ENCODE results near the gene MTG2.

The MTG2 gene

DNA sequence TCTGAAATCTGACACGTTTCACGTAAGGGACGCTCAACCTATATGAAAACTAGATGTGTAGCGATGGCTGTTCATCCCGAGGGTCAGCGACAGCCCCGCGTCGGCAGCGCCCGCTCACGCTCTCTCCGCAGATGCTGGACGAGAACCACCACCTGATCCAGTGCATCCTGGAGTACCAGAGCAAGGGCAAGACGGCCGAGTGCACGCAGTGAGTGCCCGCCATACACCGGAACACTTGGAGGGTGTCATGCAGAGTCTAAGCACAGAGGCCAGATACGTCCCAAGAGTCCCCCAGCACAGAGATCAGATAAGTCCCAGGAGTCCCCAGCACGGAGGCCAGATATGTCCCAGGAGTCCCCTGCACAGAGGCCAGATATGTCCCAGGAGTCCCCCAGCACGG lies 24.3 kb upstream of the MTG2 start:
- H3K9me3 ChIP-seq (ENCODE audit: control insufficient read depth, low read length): no peaks in the 10 kb centered on the region
- no peaks in the 10 kb centered on the region for H3K27me3 ChIP-seq (ENCODE audit: control insufficient read depth, insufficient read depth, low read length)
- H3K9ac ChIP-seq (ENCODE audit: low read length): no peak overlapping the region
- H3K4me1 ChIP-seq (ENCODE audit: control insufficient read depth, insufficient read depth, low read length): peaks cover 3% of the 10 kb centered on the region
- H3K4me3 ChIP-seq (ENCODE audit: low read length): no peak overlapping the region
- no peaks in the 10 kb centered on the region for H3K36me3 ChIP-seq (ENCODE audit: control insufficient read depth, insufficient read depth, low read length)

GRCh38 chr20:62159052-62159451 lies 23.8 kb upstream of the MTG2 start:
- Histone ChIP-seq H3K36me3 (ENCODE audit: control insufficient read depth, insufficient read depth, low read length) (no peaks in the 10 kb centered on the region), H3K9me3 (ENCODE audit: control insufficient read depth, low read length) (no peaks in the 10 kb centered on the region), H3K9ac (ENCODE audit: low read length) (no peak overlapping the region), H3K4me3 (ENCODE audit: low read length) (no peak overlapping the region), H3K4me1 (ENCODE audit: control insufficient read depth, insufficient read depth, low read length) (peaks cover 3% of the 10 kb centered on the region), H3K27me3 (ENCODE audit: control insufficient read depth, insufficient read depth, low read length) (no peaks in the 10 kb centered on the region)

GRCh38 chr20:62159839-62160238 lies 23.0 kb upstream of the MTG2 start:
- Histone ChIP-seq H3K9me3 (ENCODE audit: control insufficient read depth, low read length) (no peaks in the 10 kb centered on the region), H3K27me3 (ENCODE audit: control insufficient read depth, insufficient read depth, low read length) (no peaks in the 10 kb centered on the region), H3K4me3 (ENCODE audit: low read length) (no peak overlapping the region), H3K4me1 (ENCODE audit: control insufficient read depth, insufficient read depth, low read length) (peaks cover 3% of the 10 kb centered on the region), H3K36me3 (ENCODE audit: control insufficient read depth, insufficient read depth, low read length) (no peaks in the 10 kb centered on the region), H3K9ac (ENCODE audit: low read length) (no peak overlapping the region)

DNA sequence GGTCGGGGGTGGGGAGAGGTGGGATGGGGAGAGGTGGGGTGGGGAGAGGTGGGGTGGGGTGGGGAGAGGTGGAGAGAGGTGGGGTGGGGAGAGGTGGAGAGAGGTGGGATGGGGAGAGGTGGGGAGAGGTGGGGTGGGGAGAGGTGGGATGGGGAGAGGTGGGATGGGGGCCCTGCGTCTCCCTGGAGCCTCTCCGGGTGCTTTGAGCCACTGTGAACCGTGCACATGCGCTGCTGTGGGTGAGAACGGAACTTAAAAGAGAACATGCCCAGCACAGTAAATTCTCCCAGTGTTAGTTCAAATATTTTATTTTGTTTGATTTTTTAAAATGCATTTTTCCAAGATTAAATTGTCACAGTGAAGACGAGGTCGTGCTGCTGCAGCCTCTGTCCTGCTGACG lies 22.6 kb upstream of the MTG2 start:
- Histone ChIP-seq H3K4me1 (ENCODE audit: control insufficient read depth, insufficient read depth, low read length) (peaks cover 3% of the 10 kb centered on the region), H3K9me3 (ENCODE audit: control insufficient read depth, low read length) (no peaks in the 10 kb centered on the region), H3K36me3 (ENCODE audit: control insufficient read depth, insufficient read depth, low read length) (no peaks in the 10 kb centered on the region), H3K27me3 (ENCODE audit: control insufficient read depth, insufficient read depth, low read length) (no peaks in the 10 kb centered on the region), H3K4me3 (ENCODE audit: low read length) (no peak overlapping the region), H3K9ac (ENCODE audit: low read length) (no peak overlapping the region)

GRCh38 chr20:62160876-62161275 lies 22.0 kb upstream of the MTG2 start:
- peaks cover 3% of the 10 kb centered on the region for H3K4me1 ChIP-seq (ENCODE audit: control insufficient read depth, insufficient read depth, low read length)
- no peak overlapping the region for H3K9ac ChIP-seq (ENCODE audit: low read length)
- no peaks in the 10 kb centered on the region for H3K9me3 ChIP-seq (ENCODE audit: control insufficient read depth, low read length)
- no peak overlapping the region for H3K4me3 ChIP-seq (ENCODE audit: low read length)
- H3K27me3 ChIP-seq (ENCODE audit: control insufficient read depth, insufficient read depth, low read length): no peaks in the 10 kb centered on the region
- H3K36me3 ChIP-seq (ENCODE audit: control insufficient read depth, insufficient read depth, low read length): no peaks in the 10 kb centered on the region

DNA sequence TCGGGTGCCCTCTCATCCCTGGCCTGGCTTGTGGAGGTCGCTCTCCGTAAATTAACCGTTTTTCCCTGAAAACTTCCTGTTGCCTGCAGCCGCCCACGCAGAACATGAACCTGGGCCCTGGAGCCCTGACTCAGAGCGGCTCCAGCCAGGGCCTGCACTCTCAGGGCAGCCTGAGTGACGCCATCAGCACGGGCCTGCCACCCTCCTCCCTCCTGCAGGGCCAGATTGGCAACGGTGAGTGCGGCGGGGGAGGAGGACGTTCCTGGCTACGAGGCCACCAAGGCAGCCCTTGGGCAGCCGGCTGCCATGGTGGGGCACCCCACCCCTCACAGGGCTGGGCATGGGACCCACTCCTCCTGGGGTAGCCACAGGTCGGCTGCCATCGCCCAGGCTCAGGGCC lies 21.5 kb upstream of the MTG2 start:
- no peak overlapping the region for H3K9ac ChIP-seq (ENCODE audit: low read length)
- H3K4me3 ChIP-seq (ENCODE audit: low read length): no peak overlapping the region
- H3K27me3 ChIP-seq (ENCODE audit: control insufficient read depth, insufficient read depth, low read length): no peaks in the 10 kb centered on the region
- H3K4me1 ChIP-seq (ENCODE audit: control insufficient read depth, insufficient read depth, low read length): peaks cover 3% of the 10 kb centered on the region
- no peaks in the 10 kb centered on the region for H3K36me3 ChIP-seq (ENCODE audit: control insufficient read depth, insufficient read depth, low read length)
- H3K9me3 ChIP-seq (ENCODE audit: control insufficient read depth, low read length): no peaks in the 10 kb centered on the region

DNA sequence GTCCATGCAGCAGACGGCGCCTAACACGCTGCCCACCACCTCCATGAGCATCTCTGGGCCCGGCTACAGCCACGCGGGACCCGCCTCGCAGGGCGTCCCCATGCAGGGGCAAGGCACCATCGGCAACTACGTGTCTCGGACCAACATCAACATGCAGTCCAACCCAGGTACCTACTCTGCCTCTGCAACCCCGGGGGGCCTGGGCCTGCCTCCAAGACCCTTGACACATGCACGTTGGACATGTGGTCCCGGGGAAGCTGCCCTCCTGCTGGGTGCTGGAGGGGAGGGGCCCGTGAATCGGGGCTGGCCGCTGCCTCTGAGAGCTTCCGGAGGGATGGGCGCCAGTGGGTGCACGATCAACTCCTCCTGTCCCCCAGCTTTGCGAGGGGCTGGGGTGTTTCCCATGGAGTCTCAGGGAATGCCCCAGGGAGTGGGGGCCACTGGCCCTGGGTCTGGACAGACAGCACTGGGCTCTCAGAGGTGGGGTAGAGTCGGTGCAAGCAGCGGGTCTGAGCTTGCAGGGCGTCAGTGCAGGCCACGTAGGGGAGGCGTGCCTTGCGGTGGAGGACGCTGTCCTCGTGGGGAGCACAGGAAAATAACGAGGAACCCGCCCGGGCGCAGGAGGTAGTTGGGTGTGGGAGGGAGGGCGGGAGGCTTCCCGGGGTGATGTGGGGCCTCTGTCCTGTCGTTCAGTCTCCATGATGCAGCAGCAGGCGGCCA lies 19.9 kb upstream of the MTG2 start:
- H3K27me3 ChIP-seq (ENCODE audit: control insufficient read depth, insufficient read depth, low read length): no peaks in the 10 kb centered on the region
- no peak overlapping the region for H3K9ac ChIP-seq (ENCODE audit: low read length)
- H3K4me1 ChIP-seq (ENCODE audit: control insufficient read depth, insufficient read depth, low read length): no peaks in the 10 kb centered on the region
- no peaks in the 10 kb centered on the region for H3K36me3 ChIP-seq (ENCODE audit: control insufficient read depth, insufficient read depth, low read length)
- H3K9me3 ChIP-seq (ENCODE audit: control insufficient read depth, low read length): no peaks in the 10 kb centered on the region
- H3K4me3 ChIP-seq (ENCODE audit: low read length): no peak overlapping the region

DNA sequence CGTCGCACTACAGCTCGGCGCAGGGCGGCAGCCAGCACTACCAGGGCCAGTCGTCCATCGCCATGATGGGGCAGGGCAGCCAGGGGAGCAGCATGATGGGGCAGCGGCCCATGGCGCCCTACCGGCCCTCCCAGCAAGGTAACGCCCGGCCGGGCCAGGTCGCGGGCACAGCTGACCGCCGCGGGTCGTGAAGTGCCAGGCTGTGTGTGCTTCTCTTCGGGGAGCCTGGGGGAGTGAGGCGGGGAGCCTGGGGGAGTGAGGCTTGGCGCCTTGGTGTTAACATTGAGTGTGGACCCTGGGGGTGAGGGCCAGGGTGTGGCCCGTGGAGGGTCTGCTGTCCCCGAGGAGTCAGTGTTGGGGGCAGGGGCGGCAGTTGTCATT lies 19.4 kb upstream of the MTG2 start:
- Histone ChIP-seq H3K9me3 (ENCODE audit: control insufficient read depth, low read length) (no peaks in the 10 kb centered on the region), H3K4me3 (ENCODE audit: low read length) (no peak overlapping the region), H3K9ac (ENCODE audit: low read length) (no peak overlapping the region), H3K27me3 (ENCODE audit: control insufficient read depth, insufficient read depth, low read length) (no peaks in the 10 kb centered on the region), H3K36me3 (ENCODE audit: control insufficient read depth, insufficient read depth, low read length) (no peaks in the 10 kb centered on the region), H3K4me1 (ENCODE audit: control insufficient read depth, insufficient read depth, low read length) (no peaks in the 10 kb centered on the region)

DNA sequence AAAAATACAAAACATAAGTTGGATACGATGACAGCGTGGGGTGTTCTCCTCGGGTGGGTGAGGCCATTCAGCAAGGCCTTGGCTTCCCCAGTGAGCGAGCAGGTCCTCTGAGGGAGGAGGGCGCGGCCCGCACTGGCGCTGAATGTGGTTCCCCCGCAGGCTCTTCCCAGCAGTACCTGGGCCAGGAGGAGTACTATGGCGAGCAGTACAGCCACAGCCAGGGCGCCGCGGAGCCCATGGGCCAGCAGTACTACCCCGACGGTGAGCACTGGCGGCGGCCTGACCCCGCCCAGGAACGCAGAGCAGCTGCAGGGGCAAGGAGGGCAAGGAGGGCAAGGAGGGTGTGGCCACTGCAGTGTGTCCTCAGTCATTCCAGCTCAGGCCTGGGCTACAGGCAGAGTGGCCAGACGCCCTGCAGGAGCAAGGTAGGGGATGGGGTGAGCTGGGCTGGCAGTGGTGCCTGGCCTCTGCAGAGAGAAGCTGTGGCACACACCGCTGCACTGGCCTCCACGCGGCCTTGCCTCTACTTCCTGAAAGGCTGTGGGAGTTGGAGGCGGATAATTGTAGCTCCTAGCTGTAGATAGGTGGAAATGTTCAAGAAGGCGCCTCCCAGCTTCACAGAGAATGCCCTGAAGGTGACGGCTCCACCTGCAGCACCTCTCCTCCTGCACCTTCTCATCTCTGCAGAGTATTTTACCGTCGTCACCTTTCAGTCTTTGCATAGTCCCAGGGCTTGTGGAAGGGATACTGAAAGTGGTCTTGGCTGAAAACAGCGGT lies 18.7 kb upstream of the MTG2 start:
- H3K9ac ChIP-seq (ENCODE audit: low read length): no peak overlapping the region
- H3K36me3 ChIP-seq (ENCODE audit: control insufficient read depth, insufficient read depth, low read length): no peaks in the 10 kb centered on the region
- no peaks in the 10 kb centered on the region for H3K9me3 ChIP-seq (ENCODE audit: control insufficient read depth, low read length)
- H3K4me1 ChIP-seq (ENCODE audit: control insufficient read depth, insufficient read depth, low read length): no peaks in the 10 kb centered on the region
- H3K4me3 ChIP-seq (ENCODE audit: low read length): no peak overlapping the region
- H3K27me3 ChIP-seq (ENCODE audit: control insufficient read depth, insufficient read depth, low read length): no peaks in the 10 kb centered on the region

DNA sequence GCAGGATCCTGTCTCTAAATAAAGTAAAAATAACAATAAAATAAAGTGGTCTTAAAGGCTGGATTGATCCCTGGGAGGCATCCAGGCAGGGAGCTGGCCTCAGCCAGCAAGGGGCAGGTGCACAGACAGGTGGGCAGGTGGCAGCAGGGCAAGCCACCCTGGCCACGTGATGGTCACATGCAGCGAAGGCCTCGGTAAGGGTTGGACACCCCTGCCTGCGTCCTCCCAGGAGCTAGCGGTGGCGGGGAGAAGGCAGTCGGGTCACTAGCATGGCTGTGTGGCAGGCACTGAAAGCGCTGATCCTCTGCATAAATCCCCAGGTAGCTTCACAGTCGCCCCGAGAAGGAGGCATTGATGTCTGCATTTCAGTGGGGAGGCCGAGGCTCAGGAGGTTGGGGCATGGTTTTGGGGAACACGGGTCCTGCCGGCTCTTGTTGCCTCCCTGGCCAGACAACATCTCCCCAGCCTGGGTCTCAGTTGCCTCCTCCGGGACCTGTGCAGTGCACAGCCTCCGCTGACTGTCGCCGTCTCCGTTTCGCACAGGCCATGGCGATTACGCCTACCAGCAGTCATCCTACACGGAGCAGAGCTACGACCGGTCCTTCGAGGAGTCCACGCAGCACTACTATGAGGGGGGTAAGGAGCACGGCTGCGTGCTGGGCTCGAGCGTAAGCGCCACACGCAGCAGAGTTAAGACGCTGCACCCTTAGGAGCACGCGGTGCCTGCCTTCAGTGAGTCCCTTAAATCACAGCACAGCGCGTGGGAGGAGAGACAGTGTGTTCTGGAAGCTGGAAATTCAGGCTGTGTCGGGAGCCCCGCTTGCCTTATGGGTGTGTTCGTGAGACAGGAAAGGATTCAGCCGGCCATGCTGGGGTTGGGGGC lies 17.7 kb upstream of the MTG2 start:
- no peaks in the 10 kb centered on the region for H3K9me3 ChIP-seq (ENCODE audit: control insufficient read depth, low read length)
- no peak overlapping the region for H3K9ac ChIP-seq (ENCODE audit: low read length)
- H3K36me3 ChIP-seq (ENCODE audit: control insufficient read depth, insufficient read depth, low read length): no peaks in the 10 kb centered on the region
- H3K27me3 ChIP-seq (ENCODE audit: control insufficient read depth, insufficient read depth, low read length): no peaks in the 10 kb centered on the region
- H3K4me3 ChIP-seq (ENCODE audit: low read length): no peak overlapping the region
- H3K4me1 ChIP-seq (ENCODE audit: control insufficient read depth, insufficient read depth, low read length): no peaks in the 10 kb centered on the region

GRCh38 chr20:62165762-62166399 lies 16.9 kb upstream of the MTG2 start:
- Histone ChIP-seq H3K4me1 (ENCODE audit: control insufficient read depth, insufficient read depth, low read length) (no peaks in the 10 kb centered on the region), H3K9me3 (ENCODE audit: control insufficient read depth, low read length) (no peaks in the 10 kb centered on the region), H3K9ac (ENCODE audit: low read length) (no peak overlapping the region), H3K36me3 (ENCODE audit: control insufficient read depth, insufficient read depth, low read length) (no peaks in the 10 kb centered on the region), H3K27me3 (ENCODE audit: control insufficient read depth, insufficient read depth, low read length) (no peaks in the 10 kb centered on the region), H3K4me3 (ENCODE audit: low read length) (no peak overlapping the region)

All from mucosa of stomach (tissue), 1 donor.